GM18858 (cell line): Measurements from ENCODE around the gene MREG.
A peak's percentile ranks its signal among the peaks of the same experiment; 100 is the strongest.
"Not testable (repeated sequence)": the region's sequence is repeated elsewhere in the genome, so short reads cannot be mapped to it uniquely, and the experiment has no call there.

Experiments used
- ATAC-seq: cut with Tn5 transposase; IDR thresholded peaks from one replicate; pipeline ENCODE4 v1.9.1; 2021; ENCODE audit not compliant: unreplicated experiment

The MREG gene

GRCh38 chr2:216021768-216022565, 8.6 kb upstream of the MREG start:
- no peak for ATAC-seq

- ATAC-seq = no peak
Observed at GRCh38 chr2:216018709-216019108, 5.4 kb upstream of the MREG start.

DNA sequence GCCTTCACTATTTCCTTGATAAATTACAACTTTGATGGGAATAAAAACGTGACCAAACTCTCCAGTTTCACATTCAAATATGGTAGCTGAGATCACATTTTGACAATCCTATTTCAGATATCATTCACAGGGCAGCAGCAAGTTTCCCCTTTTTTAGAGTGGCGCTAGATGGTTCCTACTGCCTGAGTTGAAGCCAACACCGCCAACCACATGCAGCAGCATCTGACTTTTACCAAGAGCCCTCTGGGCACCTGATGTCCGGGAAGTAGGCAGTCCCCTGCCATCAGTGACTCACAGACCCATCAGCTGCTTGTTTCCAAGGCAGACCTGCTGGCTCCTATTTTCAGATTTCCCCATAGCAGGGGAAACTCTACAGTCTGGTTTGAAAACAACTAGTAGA, 4.0 kb upstream of the MREG start:
- no peak for ATAC-seq

DNA sequence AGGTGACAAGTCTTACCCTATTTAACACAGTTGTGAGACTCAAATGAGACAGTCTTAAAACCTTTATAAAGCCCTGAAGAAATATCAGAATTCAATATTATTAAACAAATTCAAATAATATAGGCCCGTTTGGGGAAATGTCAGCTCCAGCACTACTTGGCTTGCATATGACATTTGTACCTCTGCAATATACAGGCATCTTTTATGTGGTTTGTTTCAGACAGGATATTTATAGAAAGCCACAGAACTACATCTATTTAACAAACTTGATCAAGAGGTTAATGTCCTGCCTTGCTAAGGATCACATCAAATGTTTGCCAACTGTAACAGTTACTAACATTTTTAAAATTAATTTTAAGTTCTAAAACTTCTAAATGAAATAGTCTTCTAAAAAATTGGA, 3.2 kb upstream of the MREG start:
- ATAC-seq = no peak

GRCh38 chr2:216015722-216016464, 2.5 kb upstream of the MREG start:
- peak; percentile 82 for ATAC-seq

GRCh38 chr2:216014986-216015385, 1.6 kb upstream of the MREG start:
- ATAC-seq = no peak

DNA sequence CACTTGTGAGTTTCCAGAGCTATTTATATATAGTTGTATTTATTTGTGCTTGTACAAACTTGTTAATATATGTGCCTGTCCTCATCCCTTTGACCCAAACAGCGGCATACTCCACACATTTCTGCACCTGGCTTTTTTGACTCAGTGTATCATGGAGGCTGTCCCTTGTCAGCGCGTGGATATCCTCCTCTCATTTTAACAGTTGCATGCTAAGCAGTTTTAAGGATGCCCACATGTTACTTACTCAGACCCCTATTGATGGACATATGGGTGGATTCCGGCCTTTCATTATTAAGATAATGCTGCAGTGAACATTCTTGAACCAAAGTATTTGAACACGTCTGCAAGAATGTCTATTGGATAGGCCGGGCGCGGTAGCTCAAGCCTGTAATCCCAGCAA, 655 bp upstream of the MREG start:
- no peak for ATAC-seq

DNA sequence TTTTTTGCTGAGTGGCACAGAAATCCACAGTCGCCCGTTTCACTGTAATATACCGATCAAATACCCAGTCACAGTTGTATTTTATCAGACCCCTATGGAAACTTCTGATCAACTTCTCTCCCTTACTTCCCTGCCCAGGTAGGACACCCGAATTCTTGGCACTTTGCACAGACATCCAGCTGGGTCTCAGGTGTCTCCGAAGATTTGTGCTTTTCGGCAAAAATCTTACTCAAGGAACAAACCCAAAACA, 596 bp downstream of the MREG start:
- ATAC-seq = no peak

DNA sequence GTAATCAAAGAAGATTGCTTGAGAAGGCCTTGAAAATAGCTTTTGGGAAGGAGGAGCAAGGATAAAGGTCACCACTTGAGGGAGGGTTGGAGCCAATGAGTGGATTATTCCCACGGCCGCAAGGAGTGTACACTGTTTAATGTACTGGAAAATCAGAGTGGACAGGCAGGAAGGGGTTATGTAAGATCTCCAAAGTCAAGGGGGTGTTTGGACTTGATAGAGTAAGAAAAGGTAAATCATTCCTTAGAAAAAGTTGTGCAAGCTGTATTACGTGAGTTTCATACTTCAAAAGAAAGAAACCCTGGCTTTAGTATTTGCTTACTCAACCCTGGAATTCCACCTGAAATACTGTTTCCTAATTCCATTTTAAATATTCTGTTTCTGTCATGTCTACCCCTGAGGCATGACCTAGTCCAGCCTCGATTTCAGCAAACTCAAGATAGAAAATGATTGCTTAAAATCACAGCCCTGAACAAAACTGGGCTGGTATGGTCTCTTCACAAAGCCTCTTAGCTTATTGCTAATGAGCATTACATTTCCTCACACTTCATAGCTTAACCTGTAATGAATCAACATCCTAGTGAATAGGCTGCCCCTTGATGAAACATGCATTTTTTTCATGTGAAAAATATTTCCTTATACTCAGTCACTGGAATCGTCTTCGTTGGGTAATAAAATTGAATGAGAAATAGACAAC, 1.1 kb downstream of the MREG start:
- no peak for ATAC-seq

DNA sequence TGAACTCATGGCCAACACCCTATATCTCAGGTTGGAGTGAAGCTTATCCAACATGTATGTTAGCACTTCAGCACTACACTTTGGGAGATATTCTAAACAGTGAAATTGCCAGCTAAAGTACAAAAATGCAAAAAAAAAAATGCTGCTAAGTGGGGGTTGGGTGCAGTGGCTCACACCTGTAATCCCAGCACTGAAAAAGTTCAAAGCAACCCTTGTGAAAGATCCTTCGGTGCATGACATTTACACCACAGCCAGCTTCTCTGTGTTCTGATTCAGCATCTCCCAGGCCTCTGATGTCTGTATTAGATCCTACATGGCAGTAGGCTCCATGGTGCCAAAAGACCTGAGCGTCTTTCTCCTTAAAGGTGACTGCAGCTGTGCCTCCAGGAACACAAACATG, 4.1 kb downstream of the MREG start:
- not testable (repeated sequence) for ATAC-seq

DNA sequence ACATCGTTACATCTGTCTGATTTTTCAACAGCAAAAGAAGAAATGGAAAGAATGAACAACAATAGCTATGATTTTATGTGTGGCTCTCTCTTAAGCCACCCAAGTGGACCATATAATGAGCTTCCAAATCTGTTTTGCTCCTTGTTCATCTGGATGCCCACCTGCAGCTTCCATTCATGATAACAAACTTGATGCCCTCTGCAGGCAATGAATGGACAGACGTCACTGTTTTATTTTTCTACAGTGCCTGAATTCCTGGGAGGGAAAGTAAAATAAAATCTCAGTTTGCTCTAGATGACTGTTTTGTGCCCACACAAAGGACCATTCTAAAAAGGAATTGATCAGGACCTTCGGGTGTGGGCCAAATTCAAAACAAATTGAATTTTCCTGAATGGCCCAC, 5.0 kb downstream of the MREG start:
- ATAC-seq = no peak

GRCh38 chr2:216006164-216006663, 7.1 kb downstream of the MREG start:
- ATAC-seq = peak; percentile 33

DNA sequence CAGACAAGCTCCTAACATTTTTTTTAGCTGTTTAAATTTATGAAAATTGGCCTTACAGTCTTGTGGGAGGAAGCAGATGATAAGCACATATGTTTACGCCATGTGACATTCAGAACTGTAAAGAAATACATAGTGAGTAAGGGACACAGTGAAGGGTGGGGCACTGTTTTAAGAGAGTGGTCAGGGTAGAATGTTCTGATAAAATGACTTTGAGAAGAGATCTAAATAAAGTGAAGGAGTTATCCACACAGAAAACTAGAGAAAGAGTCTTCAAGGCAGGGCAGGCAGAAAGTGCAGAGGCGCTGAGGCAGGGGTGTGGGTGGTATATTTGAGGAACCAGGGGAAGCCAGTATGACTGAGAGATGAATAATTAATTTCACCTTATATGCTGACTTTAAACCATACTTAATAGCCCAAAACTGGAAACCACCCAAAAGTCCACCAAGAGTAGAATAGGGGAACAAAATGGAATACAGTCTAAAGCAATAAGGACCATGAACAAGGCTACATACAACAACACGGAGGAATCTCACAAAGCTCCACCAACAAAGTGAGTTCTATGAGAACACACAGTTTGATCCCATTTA, 8.6 kb downstream of the MREG start:
- no peak for ATAC-seq

- no peak for ATAC-seq
Observed at GRCh38 chr2:216003876-216004696, 9.3 kb downstream of the MREG start.

DNA sequence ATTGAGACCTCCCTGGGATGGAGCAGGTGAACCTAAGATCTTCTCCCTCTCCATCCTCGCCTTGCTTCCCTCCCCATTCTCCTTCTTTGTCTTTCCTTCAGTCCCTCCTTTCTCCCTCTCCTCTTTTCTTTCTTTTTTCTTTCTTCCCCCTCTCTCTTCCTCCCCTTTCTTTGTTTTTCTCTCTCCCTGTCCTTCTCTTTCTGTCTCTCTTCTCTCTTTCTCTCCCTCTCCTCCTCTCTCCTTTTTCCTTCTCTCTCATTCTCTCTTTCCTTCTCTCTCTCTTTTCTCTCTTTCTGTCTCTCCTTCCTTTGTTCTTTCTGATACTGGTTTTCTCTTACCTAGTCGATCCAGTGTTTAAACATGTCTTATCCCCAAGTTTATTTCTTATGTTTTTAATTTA, 10.7 kb downstream of the MREG start:
- no peak for ATAC-seq

- no peak for ATAC-seq
Observed at GRCh38 chr2:216002101-216002678, 11.2 kb downstream of the MREG start.

GRCh38 chr2:216001216-216002100, 11.9 kb downstream of the MREG start:
- ATAC-seq = no peak

- ATAC-seq = no peak
Observed at GRCh38 chr2:215998636-215999035, 14.7 kb downstream of the MREG start.

DNA sequence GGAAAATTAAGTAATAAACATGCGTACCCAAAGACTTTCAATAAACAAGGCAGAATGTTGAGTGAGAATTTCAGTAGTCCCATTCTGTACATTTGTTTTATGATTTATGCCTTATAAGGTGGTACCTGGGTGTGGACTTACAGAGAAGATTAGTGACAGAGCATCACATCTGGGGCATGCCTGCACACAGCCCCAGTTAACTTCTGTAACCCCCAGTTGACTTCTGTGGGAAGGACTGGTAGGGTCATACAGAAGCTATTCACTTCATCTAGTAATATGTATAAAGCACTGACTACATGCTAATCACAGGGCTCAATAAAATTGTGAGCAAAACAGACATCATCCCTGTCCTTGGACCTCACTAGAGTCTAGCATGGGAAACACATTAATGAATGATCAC, 16.1 kb downstream of the MREG start:
- no peak for ATAC-seq
